ENCODE measurements around the gene EFCAB6.

GRCh38 chr22:43851058-43851978, 39.2 kb upstream of the EFCAB6 start:
- TF ChIP-seq CTCF (IDR thresholded peaks at IDR 0.05) (no peak), POLR2A (IDR thresholded peaks at IDR 0.05; ENCODE audit: low read depth) (no peak), POLR2AphosphoS5 (IDR thresholded peaks at IDR 0.05) (no peak), EP300 (IDR thresholded peaks at IDR 0.05) (no peak)
